Measurements from ENCODE around the gene SLC35A1. TPM values are rescaled to one million over a fixed set of nuclear protein-coding genes. Genes with fewer than 3 reads are reported as not detected.

SLC35A1 gene
- 15.2 and 20.4 TPM in 2 replicates for total RNA-seq

GRCh38 chr6:87472525-87473418, at the start of gene SLC35A1:
Gene SLC35A1, plus strand, starts transcription at chr6:87472974. Its CDS starts 30 bp downstream, at chr6:87473004.

Other genes starting within 250 kb of the SLC35A1 start
- gene SMIM8, start 150.4 kb upstream of the SLC35A1 start, total RNA-seq: 2.1 and 4.4 TPM in 2 replicates
- not detected in 2 replicates for gene GJB7, start 143.7 kb upstream of the SLC35A1 start, total RNA-seq
- 0.09 and 0.12 TPM in 2 replicates for gene C6orf163, start 128.2 kb upstream of the SLC35A1 start, total RNA-seq
- gene CFAP206, start 65.0 kb upstream of the SLC35A1 start, total RNA-seq: 0.12 TPM in 1 of 2 replicates, not detected in the other
- gene RARS2, start 117.0 kb downstream of the SLC35A1 start, total RNA-seq: 33.9 and 36.3 TPM in 2 replicates
- gene ORC3, start 117.2 kb downstream of the SLC35A1 start, total RNA-seq: 13.5 and 19.7 TPM in 2 replicates
- 13.2 and 14.4 TPM in 2 replicates for gene AKIRIN2, start 229.3 kb downstream of the SLC35A1 start, total RNA-seq

Measured in pericardium fibroblast (primary cell).